ENCODE measurements around the gene RNF25. TPM values are rescaled to one million over a fixed set of nuclear protein-coding genes. Genes with fewer than 3 reads are reported as not detected.

Gene RNF25
- total RNA-seq, 2 experiments from 2014 or later, result 14.7 to 17.0 TPM

- TF ChIP-seq, protein P1, sequence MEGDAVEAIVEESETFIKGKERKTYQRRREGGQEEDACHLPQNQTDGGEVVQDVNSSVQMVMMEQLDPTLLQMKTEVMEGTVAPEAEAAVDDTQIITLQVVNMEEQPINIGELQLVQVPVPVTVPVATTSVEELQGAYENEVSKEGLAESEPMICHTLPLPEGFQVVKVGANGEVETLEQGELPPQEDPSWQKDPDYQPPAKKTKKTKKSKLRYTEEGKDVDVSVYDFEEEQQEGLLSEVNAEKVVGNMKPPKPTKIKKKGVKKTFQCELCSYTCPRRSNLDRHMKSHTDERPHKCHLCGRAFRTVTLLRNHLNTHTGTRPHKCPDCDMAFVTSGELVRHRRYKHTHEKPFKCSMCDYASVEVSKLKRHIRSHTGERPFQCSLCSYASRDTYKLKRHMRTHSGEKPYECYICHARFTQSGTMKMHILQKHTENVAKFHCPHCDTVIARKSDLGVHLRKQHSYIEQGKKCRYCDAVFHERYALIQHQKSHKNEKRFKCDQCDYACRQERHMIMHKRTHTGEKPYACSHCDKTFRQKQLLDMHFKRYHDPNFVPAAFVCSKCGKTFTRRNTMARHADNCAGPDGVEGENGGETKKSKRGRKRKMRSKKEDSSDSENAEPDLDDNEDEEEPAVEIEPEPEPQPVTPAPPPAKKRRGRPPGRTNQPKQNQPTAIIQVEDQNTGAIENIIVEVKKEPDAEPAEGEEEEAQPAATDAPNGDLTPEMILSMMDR (IDR thresholded peaks at IDR 0.05), result no peak
- POLR2A ChIA-PET, result interaction anchor here (1.2 kb wide), 1 partner anchor 28 kb away, joined by 3 read pairs; no protein-coding TSS in a partner anchor
- no peak for ATAC-seq
- H3K4me1 Mint-ChIP-seq (ENCODE audit: low read depth), result peaks cover 2% of the 10 kb centered on the region
- H3K27ac Mint-ChIP-seq, result no peak overlapping the region
- no peak for DNase-seq
- CTCF ChIA-PET, result no interaction called here
- intact Hi-C loops (cut with micrococcal nuclease), result no loop called here
- no peaks in the 10 kb centered on the region for H3K36me3 Mint-ChIP-seq (ENCODE audit: low read depth)
- no peak overlapping the region for H3K4me3 Mint-ChIP-seq
- no peaks in the 10 kb centered on the region for H3K27me3 Mint-ChIP-seq
- H3K9me3 Mint-ChIP-seq, result no peaks in the 10 kb centered on the region
Observed at GRCh38 chr2:218623366-218623705, 48.5 kb downstream of the RNF25 start.

DNA sequence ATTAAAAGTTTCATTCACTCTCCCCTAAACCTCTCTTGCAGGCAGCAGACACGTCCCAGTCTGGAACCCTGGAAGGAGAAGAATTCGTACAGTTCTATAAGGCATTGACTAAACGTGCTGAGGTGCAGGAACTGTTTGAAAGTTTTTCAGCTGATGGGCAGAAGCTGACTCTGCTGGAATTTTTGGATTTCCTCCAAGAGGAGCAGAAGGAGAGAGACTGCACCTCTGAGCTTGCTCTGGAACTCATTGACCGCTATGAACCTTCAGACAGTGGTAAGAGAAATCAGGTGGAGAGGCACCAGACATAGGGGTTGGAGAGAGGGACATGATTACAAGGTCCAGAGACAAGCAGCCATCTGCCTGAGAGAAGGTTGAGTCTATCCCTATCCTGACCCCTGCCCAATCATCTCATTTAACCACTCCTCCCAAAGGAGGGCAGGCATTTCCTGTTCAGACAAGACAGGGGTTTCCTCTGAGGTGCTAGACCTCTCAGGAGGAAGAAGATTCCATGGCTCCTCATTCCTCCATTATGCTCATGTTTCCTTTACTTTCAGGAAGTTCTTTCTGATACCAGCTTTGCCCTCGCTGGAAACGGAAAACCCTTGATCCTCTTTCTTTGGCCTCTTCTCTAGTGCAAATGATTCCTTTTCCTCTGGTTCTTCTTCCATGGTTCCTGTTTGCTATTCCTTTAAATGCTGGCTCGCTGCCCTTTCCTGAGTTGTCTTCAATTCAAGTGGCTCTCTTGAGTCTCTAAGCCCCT lies 49.0 kb downstream of the RNF25 start:
- TF ChIP-seq, protein P1 (IDR thresholded peaks at IDR 0.05), result no peak
- DNase-seq, result no peak
- Mint-ChIP-seq H3K27me3 (no peaks in the 10 kb centered on the region), H3K27ac (no peak overlapping the region), H3K36me3 (ENCODE audit: low read depth) (no peaks in the 10 kb centered on the region), H3K9me3 (no peaks in the 10 kb centered on the region), H3K4me3 (no peak overlapping the region), H3K4me1 (ENCODE audit: low read depth) (no peaks in the 10 kb centered on the region)
- ChIA-PET CTCF (no interaction called here), POLR2A (interaction anchor here (0.6 to 1.2 kb wide), 2 partner anchors 28 to 161 kb away, joined by 3 read pairs; no protein-coding TSS in a partner anchor)
- intact Hi-C loops (cut with micrococcal nuclease), result no loop called here
- ATAC-seq, result no peak

DNA sequence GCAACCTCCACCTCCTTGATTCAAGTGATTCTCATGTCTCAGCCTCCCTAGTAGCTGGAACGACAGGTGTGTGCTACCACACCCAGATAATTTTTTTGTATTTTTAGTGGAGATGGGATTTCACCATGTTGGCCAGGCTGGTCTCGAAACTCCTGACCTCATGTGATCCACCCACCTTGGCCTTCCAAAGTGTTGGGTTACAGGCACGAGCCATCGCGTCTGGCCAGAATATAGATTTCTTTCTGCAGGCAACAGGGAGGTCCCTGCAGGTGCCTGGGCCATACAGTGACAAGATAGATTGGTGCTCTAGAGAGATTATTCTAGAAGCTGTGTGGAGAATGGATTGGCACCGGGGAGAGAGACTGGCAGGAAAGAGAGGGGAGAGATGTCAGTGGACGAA lies 50.8 kb downstream of the RNF25 start:
- Mint-ChIP-seq H3K4me1 (ENCODE audit: low read depth) (no peaks in the 10 kb centered on the region), H3K9me3 (no peaks in the 10 kb centered on the region), H3K27ac (no peak overlapping the region), H3K36me3 (ENCODE audit: low read depth) (no peaks in the 10 kb centered on the region), H3K4me3 (no peak overlapping the region), H3K27me3 (no peaks in the 10 kb centered on the region)
- ATAC-seq, result no peak
- TF ChIP-seq, protein P1 (IDR thresholded peaks at IDR 0.05), result no peak
- POLR2A ChIA-PET, result no interaction called here
- CTCF ChIA-PET, result no interaction called here
- intact Hi-C loops (cut with micrococcal nuclease), result no loop called here
- no peak for DNase-seq

DNA sequence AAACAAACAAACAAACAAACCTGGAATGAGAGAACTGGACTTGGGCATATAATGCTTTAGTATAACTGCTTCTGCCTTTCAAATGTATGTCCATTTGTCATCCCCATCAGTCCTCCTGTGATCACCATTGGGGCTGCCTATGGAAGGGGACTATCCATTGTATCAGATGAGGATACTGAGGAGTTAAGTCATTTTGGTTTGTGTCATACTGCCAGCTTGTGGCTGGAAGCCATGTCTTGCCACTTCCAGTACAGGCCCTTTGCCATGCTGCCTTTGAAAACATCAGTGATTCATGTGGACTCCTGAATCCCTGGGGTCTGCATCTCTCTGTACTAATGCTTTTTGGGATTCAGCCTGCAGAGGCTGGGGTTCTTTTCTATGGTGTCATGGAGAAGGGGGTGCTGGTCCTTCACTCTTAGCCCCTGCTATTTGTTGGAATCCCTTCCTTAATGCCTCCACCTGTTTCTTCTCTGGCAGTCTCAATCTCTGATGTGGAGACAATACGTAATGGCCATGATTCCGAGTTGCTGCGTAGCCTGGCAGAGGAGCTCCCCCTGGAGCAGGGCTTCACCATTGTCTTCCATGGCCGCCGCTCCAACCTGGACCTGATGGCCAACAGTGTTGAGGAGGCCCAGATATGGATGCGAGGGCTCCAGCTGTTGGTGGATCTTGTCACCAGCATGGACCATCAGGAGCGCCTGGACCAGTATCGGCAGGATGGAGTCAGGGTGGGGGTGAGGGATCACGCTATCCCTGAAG lies 53.5 kb downstream of the RNF25 start:
- CTCF ChIA-PET, result no interaction called here

More for the DNA sequence above, 53.5 kb downstream of the RNF25 start:
- Mint-ChIP-seq H3K27ac (no peak overlapping the region), H3K36me3 (ENCODE audit: low read depth) (no peaks in the 10 kb centered on the region), H3K9me3 (no peaks in the 10 kb centered on the region), H3K4me1 (ENCODE audit: low read depth) (no peaks in the 10 kb centered on the region), H3K27me3 (no peaks in the 10 kb centered on the region), H3K4me3 (no peak overlapping the region)
- intact Hi-C loops (cut with micrococcal nuclease), result no loop called here
- no peak for DNase-seq
- ATAC-seq, result no peak
- TF ChIP-seq, protein P1 (IDR thresholded peaks at IDR 0.05), result no peak
- POLR2A ChIA-PET, result no interaction called here

All from activated CD8-positive, alpha-beta T cell treated with anti-CD3 and anti-CD28 coated beads for 36 hours (primary cell).